ENCODE data around the gene DCC. TPM values are rescaled to one million over a fixed set of nuclear protein-coding genes. Genes with fewer than 3 reads are reported as not detected.

The DCC gene
- total RNA-seq, 1 experiment from 2014 or later, result not detected

DNA sequence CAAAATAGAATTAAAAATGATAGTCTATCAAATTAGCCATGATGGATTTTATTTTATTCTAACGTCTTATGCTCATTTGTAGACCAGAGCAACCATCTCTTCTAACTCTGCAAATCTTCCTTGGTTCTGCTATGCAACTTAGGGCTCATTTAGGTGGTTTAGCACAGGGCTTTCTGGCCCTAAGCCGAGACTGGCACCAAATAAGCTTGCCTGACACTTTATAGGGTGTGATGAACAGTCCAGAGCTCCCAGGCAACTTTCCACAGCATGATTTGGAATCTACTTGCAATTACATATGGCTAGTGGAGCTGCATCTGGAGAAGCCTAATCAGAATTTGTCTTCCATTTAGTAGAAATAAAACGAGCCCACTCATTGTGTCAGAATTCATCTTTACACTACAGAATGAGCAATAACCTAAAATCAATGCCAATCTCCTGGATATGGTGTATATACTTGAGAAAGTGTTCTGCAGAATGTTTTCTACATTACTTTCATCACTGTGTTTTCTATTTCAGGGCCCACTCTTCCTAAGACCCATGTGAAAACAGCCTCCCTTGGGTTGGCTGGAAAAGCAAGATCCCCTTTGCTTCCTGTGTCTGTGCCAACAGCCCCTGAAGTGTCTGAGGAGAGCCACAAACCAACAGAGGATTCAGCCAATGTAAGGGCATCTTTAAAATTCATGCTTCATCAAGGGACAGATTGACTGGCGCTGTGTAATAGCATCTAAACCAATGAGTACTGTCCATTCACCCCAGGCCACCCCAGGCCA lies 1186.3 kb downstream of the DCC start:
- Histone ChIP-seq H3K36me3 (ENCODE audit: control insufficient read depth in 1 of 2, insufficient read depth in 2 of 2, low read length in 2 of 2) (no peaks in the 10 kb centered on the region), H4K20me1 (ENCODE audit: insufficient read depth) (no peaks in the 10 kb centered on the region), H3K4me1 (ENCODE audit: control insufficient read depth in 1 of 2, insufficient read depth in 2 of 2, low read length in 2 of 2) (no peaks in the 10 kb centered on the region), H3K27ac (ENCODE audit: low read depth, low read length) (no peak overlapping the region), H3K9ac (ENCODE audit: low read length) (no peak overlapping the region), H3K4me2 (ENCODE audit: low read length) (no peak overlapping the region), H3K9me3 (ENCODE audit: control insufficient read depth in 1 of 2, insufficient read depth in 1 of 2, low read depth in 1 of 2, low read length in 2 of 2) (peaks cover 4 to 8% of the 10 kb centered on the region in 2 experiments; a peak in 2 of 4 replicates), H3K4me3 (replicated peaks in 1 of 2; ENCODE audit: low read depth in 1 of 2, low read length in 2 of 2) (no peak overlapping the region), H3K9me2 (ENCODE audit: insufficient read depth) (no peaks in the 10 kb centered on the region), H3K79me2 (ENCODE audit: insufficient read depth, low read length) (no peaks in the 10 kb centered on the region), H2AFZ (ENCODE audit: low read depth, low read length, poor library complexity, severe bottlenecking) (no peak overlapping the region), H3K27me3 (ENCODE audit: insufficient read depth, low read length) (no peaks in the 10 kb centered on the region)
- no peak for DNase-seq (ENCODE audit: low read depth, low spot score)
- POLR2A ChIA-PET, result no interaction called here
- CTCF ChIA-PET, result no interaction called here
- no TSS peak for BruUV-seq (replicated peaks)
- ATAC-seq, result no peak
- RAD21 ChIA-PET (ENCODE audit: low non-redundant PET in 1 of 2, low total read pairs in 2 of 2, uncharacterized antibody in 2 of 2, unreplicated experiment in 2 of 2), result no interaction called here
- TF ChIP-seq POLR2A (IDR thresholded peaks at IDR 0.05; ENCODE audit: borderline replicate concordance, extremely low read depth, insufficient read depth, insufficient read length), result no peak
- no peak for TF ChIP-seq JUND (IDR thresholded peaks at IDR 0.05)
- no peak for TF ChIP-seq ZFX (IDR thresholded peaks at IDR 0.05)
- TF ChIP-seq, protein P1, sequence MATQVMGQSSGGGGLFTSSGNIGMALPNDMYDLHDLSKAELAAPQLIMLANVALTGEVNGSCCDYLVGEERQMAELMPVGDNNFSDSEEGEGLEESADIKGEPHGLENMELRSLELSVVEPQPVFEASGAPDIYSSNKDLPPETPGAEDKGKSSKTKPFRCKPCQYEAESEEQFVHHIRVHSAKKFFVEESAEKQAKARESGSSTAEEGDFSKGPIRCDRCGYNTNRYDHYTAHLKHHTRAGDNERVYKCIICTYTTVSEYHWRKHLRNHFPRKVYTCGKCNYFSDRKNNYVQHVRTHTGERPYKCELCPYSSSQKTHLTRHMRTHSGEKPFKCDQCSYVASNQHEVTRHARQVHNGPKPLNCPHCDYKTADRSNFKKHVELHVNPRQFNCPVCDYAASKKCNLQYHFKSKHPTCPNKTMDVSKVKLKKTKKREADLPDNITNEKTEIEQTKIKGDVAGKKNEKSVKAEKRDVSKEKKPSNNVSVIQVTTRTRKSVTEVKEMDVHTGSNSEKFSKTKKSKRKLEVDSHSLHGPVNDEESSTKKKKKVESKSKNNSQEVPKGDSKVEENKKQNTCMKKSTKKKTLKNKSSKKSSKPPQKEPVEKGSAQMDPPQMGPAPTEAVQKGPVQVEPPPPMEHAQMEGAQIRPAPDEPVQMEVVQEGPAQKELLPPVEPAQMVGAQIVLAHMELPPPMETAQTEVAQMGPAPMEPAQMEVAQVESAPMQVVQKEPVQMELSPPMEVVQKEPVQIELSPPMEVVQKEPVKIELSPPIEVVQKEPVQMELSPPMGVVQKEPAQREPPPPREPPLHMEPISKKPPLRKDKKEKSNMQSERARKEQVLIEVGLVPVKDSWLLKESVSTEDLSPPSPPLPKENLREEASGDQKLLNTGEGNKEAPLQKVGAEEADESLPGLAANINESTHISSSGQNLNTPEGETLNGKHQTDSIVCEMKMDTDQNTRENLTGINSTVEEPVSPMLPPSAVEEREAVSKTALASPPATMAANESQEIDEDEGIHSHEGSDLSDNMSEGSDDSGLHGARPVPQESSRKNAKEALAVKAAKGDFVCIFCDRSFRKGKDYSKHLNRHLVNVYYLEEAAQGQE (IDR thresholded peaks at IDR 0.05; ENCODE audit: low read depth), result no peak
- TF ChIP-seq FOSL1 (IDR thresholded peaks at IDR 0.05; ENCODE audit: low read depth), result no peak
- no peak for TF ChIP-seq SRF (IDR thresholded peaks at IDR 0.05; ENCODE audit: low read depth)
- TF ChIP-seq, protein P2, sequence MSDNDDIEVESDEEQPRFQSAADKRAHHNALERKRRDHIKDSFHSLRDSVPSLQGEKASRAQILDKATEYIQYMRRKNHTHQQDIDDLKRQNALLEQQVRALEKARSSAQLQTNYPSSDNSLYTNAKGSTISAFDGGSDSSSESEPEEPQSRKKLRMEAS (IDR thresholded peaks at IDR 0.05), result no peak
- TF ChIP-seq RAD21 (IDR thresholded peaks at IDR 0.05; ENCODE audit: low read depth), result no peak
- intact Hi-C loops (cut with micrococcal nuclease), result no loop called here

Data from HCT116 (cell line).